Mucosa of rectum (tissue), 2 donors: ENCODE data around the gene ARHGDIG.

Source experiments
- H3K27ac ChIP-seq, 2 donors: one replicate each; pipeline ENCODE4 v1.7.0; 2013; ENCODE audit warnings: inconsistent platforms in 2 of 2, low read depth in 2 of 2, low read length in 2 of 2
- H3K27me3 ChIP-seq, 2 donors: one replicate each; pipeline ENCODE4 v1.7.0; 2013; ENCODE audit warnings: low read length in 2 of 2; ENCODE audit not compliant: control insufficient read depth in 2 of 2, insufficient read depth in 2 of 2
- H3K36me3 ChIP-seq, 2 donors: one replicate each; pipeline ENCODE4 v1.7.0; 2013; ENCODE audit warnings: low read length in 2 of 2; ENCODE audit not compliant: control insufficient read depth in 2 of 2, insufficient read depth in 2 of 2
- H3K4me1 ChIP-seq, 2 donors: one replicate each; pipeline ENCODE4 v1.7.0; 2013; ENCODE audit warnings: low read length in 2 of 2, mild to moderate bottlenecking in 1 of 2; ENCODE audit not compliant: control insufficient read depth in 2 of 2, insufficient read depth in 2 of 2
- H3K4me3 ChIP-seq, 2 donors: one replicate each; pipeline ENCODE4 v1.7.0; 2013; ENCODE audit warnings: low read length in 2 of 2
- H3K9ac ChIP-seq, 2 donors: one replicate each; pipeline ENCODE4 v1.7.0; 2013; ENCODE audit warnings: low read length in 2 of 2, low read depth in 1 of 2, mild to moderate bottlenecking in 1 of 2
- H3K9me3 ChIP-seq, 2 donors: one replicate each; pipeline ENCODE4 v1.7.0; 2013; ENCODE audit warnings: low read length in 2 of 2; ENCODE audit not compliant: control insufficient read depth in 2 of 2
- donor health status: healthy.
- donor health status: Normal muscosa, but diverticular disease.

The ARHGDIG gene

GRCh38 chr16:296276-296675 is 15.9 kb downstream of the ARHGDIG start:
- H3K27ac ChIP-seq: no peak overlapping the region

GRCh38 chr16:296806-297510 is 16.6 kb downstream of the ARHGDIG start:
- Histone ChIP-seq H3K36me3 (peaks cover 25% of the 10 kb centered on the region in 2 donors), H3K9ac (no peak overlapping the region), H3K4me1 (no peaks in the 10 kb centered on the region), H3K9me3 (no peaks in the 10 kb centered on the region), H3K27me3 (no peaks in the 10 kb centered on the region), H3K27ac (no peak overlapping the region), H3K4me3 (no peak overlapping the region)

More at GRCh38 chr16:296276-296675, 15.9 kb downstream of the ARHGDIG start:
- Histone ChIP-seq H3K36me3 (peaks cover 27 to 28% of the 10 kb centered on the region in 2 donors), H3K4me3 (no peak overlapping the region), H3K9ac (no peak overlapping the region), H3K9me3 (no peaks in the 10 kb centered on the region), H3K4me1 (no peaks in the 10 kb centered on the region), H3K27me3 (no peaks in the 10 kb centered on the region)

- no peaks in the 10 kb centered on the region for H3K27me3 ChIP-seq
- no peak overlapping the region for H3K9ac ChIP-seq
- H3K9me3 ChIP-seq: no peaks in the 10 kb centered on the region
- no peak overlapping the region for H3K4me3 ChIP-seq
- no peak overlapping the region for H3K27ac ChIP-seq
- H3K4me1 ChIP-seq: no peaks in the 10 kb centered on the region
- peaks cover 22 to 25% of the 10 kb centered on the region in 2 donors for H3K36me3 ChIP-seq
Measured at GRCh38 chr16:297832-298231, 17.4 kb downstream of the ARHGDIG start.

- peaks cover 20 to 31% of the 10 kb centered on the region in 2 donors for H3K36me3 ChIP-seq
- no peaks in the 10 kb centered on the region for H3K4me1 ChIP-seq
- H3K27ac ChIP-seq: no peak overlapping the region
- no peak overlapping the region for H3K4me3 ChIP-seq
- H3K27me3 ChIP-seq: no peaks in the 10 kb centered on the region
- H3K9ac ChIP-seq: no peak overlapping the region
- H3K9me3 ChIP-seq: no peaks in the 10 kb centered on the region
Measured at GRCh38 chr16:301235-301634, 20.8 kb downstream of the ARHGDIG start.

- H3K27me3 ChIP-seq: no peaks in the 10 kb centered on the region
- peaks cover 19 to 33% of the 10 kb centered on the region in 2 donors for H3K36me3 ChIP-seq
- no peak overlapping the region for H3K9ac ChIP-seq
Measured at GRCh38 chr16:301950-302349, 21.6 kb downstream of the ARHGDIG start.

GRCh38 chr16:303760-304505 is 23.5 kb downstream of the ARHGDIG start:
- Histone ChIP-seq H3K27me3 (no peaks in the 10 kb centered on the region), H3K9me3 (no peaks in the 10 kb centered on the region), H3K36me3 (peaks cover 33% of the 10 kb centered on the region in 2 donors), H3K27ac (no peak overlapping the region), H3K9ac (no peak overlapping the region), H3K4me1 (no peaks in the 10 kb centered on the region), H3K4me3 (no peak overlapping the region)

More at GRCh38 chr16:301950-302349, 21.6 kb downstream of the ARHGDIG start:
- Histone ChIP-seq H3K9me3 (no peaks in the 10 kb centered on the region), H3K4me3 (no peak overlapping the region), H3K4me1 (no peaks in the 10 kb centered on the region), H3K27ac (no peak overlapping the region)

- Histone ChIP-seq H3K36me3 (peaks cover 32 to 39% of the 10 kb centered on the region in 2 donors), H3K9me3 (no peaks in the 10 kb centered on the region), H3K9ac (no peak overlapping the region), H3K27me3 (no peaks in the 10 kb centered on the region), H3K4me3 (no peak overlapping the region), H3K4me1 (no peaks in the 10 kb centered on the region), H3K27ac (no peak overlapping the region)
Measured at GRCh38 chr16:305916-306626, 25.7 kb downstream of the ARHGDIG start.

GRCh38 chr16:306911-307370 is 26.6 kb downstream of the ARHGDIG start:
- H3K36me3 ChIP-seq: peaks cover 31 to 41% of the 10 kb centered on the region in 2 donors

GRCh38 chr16:307691-308312 is 27.4 kb downstream of the ARHGDIG start:
- Histone ChIP-seq H3K36me3 (peaks cover 25 to 39% of the 10 kb centered on the region in 2 donors), H3K4me3 (no peak overlapping the region), H3K4me1 (no peaks in the 10 kb centered on the region), H3K27ac (no peak overlapping the region), H3K9me3 (no peaks in the 10 kb centered on the region), H3K27me3 (no peaks in the 10 kb centered on the region), H3K9ac (no peak overlapping the region)

More at GRCh38 chr16:306911-307370, 26.6 kb downstream of the ARHGDIG start:
- no peaks in the 10 kb centered on the region for H3K4me1 ChIP-seq
- H3K9me3 ChIP-seq: no peaks in the 10 kb centered on the region
- H3K27ac ChIP-seq: no peak overlapping the region
- H3K4me3 ChIP-seq: no peak overlapping the region
- no peak overlapping the region for H3K9ac ChIP-seq
- H3K27me3 ChIP-seq: no peaks in the 10 kb centered on the region
